Aorta (tissue), 5 donors: ENCODE data around the gene RBM44. TPM values are rescaled to one million over a fixed set of nuclear protein-coding genes. Genes with fewer than 3 reads are reported as not detected.

Experiments
- ATAC-seq: fragments of 200-7000 bp; cut with Tn5 transposase; one replicate; pipeline ENCODE4 v1.9.1; 2022; ENCODE audit warnings: moderate library complexity; ENCODE audit not compliant: low FRiP score
- DNase-seq, 2 donors: peaks; one replicate each; pipeline ENCODE4 v3.0.0-alpha.2; 2020
- H3K27ac ChIP-seq, 2 donors: one replicate each; pipeline ENCODE4 v1.5.1; 2013; ENCODE audit warnings: low read length in 2 of 2, mild to moderate bottlenecking in 2 of 2, moderate library complexity in 2 of 2, control low read depth in 1 of 2, inconsistent platforms in 1 of 2, low read depth in 1 of 2
- H3K27me3 ChIP-seq, 2 donors: one replicate each; pipeline ENCODE4 v1.6.1; 2013; ENCODE audit warnings: control low read depth in 1 of 2, low read length in 1 of 2, mild to moderate bottlenecking in 1 of 2, moderate library complexity in 1 of 2; ENCODE audit not compliant: insufficient read depth in 2 of 2, control insufficient read depth in 1 of 2
- H3K36me3 ChIP-seq, 2 donors: one replicate each; pipeline ENCODE4 v1.6.1; 2013; ENCODE audit warnings: control low read depth in 1 of 2, low read length in 1 of 2, mild to moderate bottlenecking in 1 of 2; ENCODE audit not compliant: insufficient read depth in 2 of 2, control insufficient read depth in 1 of 2
- H3K4me1 ChIP-seq, 2 donors: one replicate each; pipeline ENCODE4 v1.6.1; 2013; ENCODE audit warnings: low read length in 2 of 2, control low read depth in 1 of 2, mild to moderate bottlenecking in 1 of 2, moderate library complexity in 1 of 2; ENCODE audit not compliant: insufficient read depth in 2 of 2, control insufficient read depth in 1 of 2
- H3K4me3 ChIP-seq, 2 donors: one replicate each; pipeline ENCODE4 v1.5.1; 2013; ENCODE audit warnings: low read length in 2 of 2, control low read depth in 1 of 2, mild to moderate bottlenecking in 1 of 2
- H3K9me3 ChIP-seq: one replicate; pipeline ENCODE4 v1.6.1; 2013; ENCODE audit warnings: mild to moderate bottlenecking, low read length; ENCODE audit not compliant: control insufficient read depth
- WGBS, 2 donors: extraction: QIAGEN DNeasy Blood & Tissue Kit; methylation state at CpG; one replicate each; pipeline ENCODE4 v1.1.7; 2013; 5-methylcytosine and 5-hydroxymethylcytosine counted together
- intact Hi-C, 2 donors: fragments of 100-400 bp; cut with DNase I; formaldehyde crosslinking; loops; one replicate each; pipeline versions ENCODE4 v1.14.2 to v1.15.0; 2022
- polyA plus RNA-seq, 2 donors: library from polyadenylated mRNA; stranded (reverse); fragments of 200-250 nt; gene quantifications; one replicate each; pipeline ENCODE4 v1.2.3, GENCODE V29; 2013
- total RNA-seq, 2 donors: library from RNA; stranded (reverse); fragmentation: NEBNext Ultra II Directional; extraction: Animal tissue kit (Norgen Biotek cat#: 25700); gene quantifications; one replicate each; pipeline ENCODE4 v1.2.1, GENCODE V29; 2021
- donor health status: healthy with polysubstance abuse.
- donor health status: Bipolar disorder and iron deficiency.
- donor health status: DM: no; HTN: no; CAD: no.
- donor health status: DM: no; HTN: no; CAD: no.
- donor health status: DM: yes; HTN: yes; CAD: no.

RBM44 gene
- total and polyA plus RNA-seq, 4 donors = 1.4 to 3.2 (median 2.5) TPM; not detected in 1

DNA sequence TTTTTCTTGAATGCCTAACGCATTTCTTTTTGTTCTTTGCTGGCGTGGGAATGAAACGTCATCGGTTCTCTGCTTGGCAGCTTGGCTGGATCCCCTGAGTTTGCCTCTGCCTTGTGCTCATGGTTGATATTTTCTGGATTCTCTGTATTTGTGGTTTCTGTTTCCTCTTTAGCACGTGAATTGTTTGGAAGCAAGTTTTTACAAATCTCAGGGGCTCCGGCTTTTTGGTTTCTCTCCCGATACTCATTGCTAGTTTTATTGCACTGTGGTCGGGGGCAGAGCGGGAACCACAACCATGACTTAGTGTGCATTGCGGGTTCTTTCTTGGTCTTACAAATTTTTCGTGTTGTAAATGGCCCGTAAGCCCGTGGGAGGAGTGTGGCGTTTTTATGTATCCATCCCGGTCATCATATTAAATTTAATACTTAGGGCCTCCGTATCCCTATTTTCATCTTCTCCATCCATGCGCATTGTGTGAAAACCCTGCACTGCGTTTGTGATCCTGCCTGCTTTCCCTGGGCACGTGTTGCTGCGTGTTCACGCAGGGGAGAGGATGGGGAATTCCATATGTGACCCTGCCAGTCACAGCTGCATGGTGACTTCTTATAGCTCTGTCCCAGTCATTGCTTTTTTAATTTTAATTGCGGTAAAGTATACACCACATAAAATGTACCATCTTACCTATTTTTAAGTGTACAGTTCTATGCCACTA is 70.2 kb downstream of the RBM44 start:
- no peak for ATAC-seq
- Histone ChIP-seq H3K36me3 (peaks cover 0 to 2% of the 10 kb centered on the region in 2 donors), H3K27ac (no peak overlapping the region), H3K9me3 (no peaks in the 10 kb centered on the region), H3K4me1 (peaks cover 4 to 9% of the 10 kb centered on the region in 2 donors), H3K27me3 (no peaks in the 10 kb centered on the region), H3K4me3 (no peak overlapping the region)
- intact Hi-C loops = no loop called here
- WGBS, 2 donors = 59 to 62% methylated on average over 22 of the region's 22 CpGs
- DNase-seq = peak in 1 of 2 donors; percentile 34

DNA sequence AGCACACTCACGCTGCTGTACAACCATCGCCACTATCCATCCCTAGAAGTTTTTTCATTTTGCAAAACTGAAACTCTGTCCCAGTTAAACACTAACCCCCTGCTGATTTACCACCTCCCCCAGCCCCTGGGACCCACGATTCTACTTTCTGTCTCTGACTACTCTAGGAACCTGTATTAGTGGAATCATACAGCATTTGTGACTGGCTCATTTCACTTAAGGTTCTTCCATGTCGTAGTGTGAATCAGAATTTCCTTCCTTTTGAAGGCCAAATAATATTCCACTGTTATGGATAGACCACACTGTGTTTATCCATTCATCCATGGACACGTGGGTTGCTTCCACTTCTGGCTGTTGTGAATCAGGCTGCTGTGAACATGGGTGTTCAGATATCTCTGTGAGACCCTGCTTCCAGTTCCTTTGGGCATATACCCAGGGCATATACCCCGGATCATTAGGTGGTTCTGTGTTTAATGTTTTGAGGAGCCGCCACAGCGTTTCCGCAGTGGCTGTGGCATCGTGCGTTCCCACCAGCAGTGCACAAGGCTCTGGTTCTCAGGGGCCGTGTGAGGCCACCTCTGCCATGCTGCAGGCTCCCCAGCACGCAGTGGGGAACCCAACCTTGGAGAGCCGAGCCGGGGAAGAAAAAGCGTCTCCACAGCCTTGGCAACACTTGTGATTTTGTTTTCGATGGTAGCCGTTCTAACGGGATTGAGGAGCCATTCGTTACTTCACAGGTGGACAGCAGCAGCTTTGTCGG is 70.9 kb downstream of the RBM44 start:
- Histone ChIP-seq H3K27me3 (no peaks in the 10 kb centered on the region), H3K9me3 (no peaks in the 10 kb centered on the region), H3K36me3 (peaks cover 0 to 2% of the 10 kb centered on the region in 2 donors), H3K27ac (no peak overlapping the region), H3K4me3 (no peak overlapping the region), H3K4me1 (peaks cover 6 to 9% of the 10 kb centered on the region in 2 donors)
- no peak for ATAC-seq
- WGBS, 2 donors = 94 to 95% methylated on average over 21 of the region's 21 CpGs
- intact Hi-C loops = no loop called here
- peak in 1 of 2 donors; percentile 36 for DNase-seq

DNA sequence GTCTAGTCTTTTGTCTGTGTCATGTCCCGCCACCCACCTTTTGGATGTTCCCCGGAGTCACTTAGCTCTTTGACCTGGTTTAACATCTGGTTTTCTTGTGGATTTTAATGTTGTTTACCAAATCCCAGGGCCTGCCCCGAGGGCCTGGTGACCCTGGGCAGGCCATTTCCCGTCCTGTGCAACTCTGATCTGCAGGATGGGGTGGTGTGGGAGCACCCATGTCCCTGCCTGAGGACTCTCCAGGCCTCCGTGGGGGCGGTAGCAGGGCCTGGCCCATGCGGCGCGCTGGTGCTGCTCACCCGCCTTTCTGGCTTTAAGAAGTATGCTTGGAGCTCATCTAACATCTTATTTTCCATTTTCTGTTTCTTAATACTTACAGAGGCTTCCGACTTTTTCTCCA is 71.5 kb downstream of the RBM44 start:
- Histone ChIP-seq H3K36me3 (peaks cover 0 to 2% of the 10 kb centered on the region in 2 donors), H3K27ac (no peak overlapping the region), H3K4me3 (no peak overlapping the region), H3K9me3 (no peaks in the 10 kb centered on the region), H3K27me3 (no peaks in the 10 kb centered on the region), H3K4me1 (peaks cover 7 to 9% of the 10 kb centered on the region in 2 donors)
- peak in 1 of 2 donors; percentile 42 for DNase-seq
- 85 to 91% methylated on average over 11 of the region's 11 CpGs for WGBS, 2 donors
- no peak for ATAC-seq
- intact Hi-C loops = no loop called here

DNA sequence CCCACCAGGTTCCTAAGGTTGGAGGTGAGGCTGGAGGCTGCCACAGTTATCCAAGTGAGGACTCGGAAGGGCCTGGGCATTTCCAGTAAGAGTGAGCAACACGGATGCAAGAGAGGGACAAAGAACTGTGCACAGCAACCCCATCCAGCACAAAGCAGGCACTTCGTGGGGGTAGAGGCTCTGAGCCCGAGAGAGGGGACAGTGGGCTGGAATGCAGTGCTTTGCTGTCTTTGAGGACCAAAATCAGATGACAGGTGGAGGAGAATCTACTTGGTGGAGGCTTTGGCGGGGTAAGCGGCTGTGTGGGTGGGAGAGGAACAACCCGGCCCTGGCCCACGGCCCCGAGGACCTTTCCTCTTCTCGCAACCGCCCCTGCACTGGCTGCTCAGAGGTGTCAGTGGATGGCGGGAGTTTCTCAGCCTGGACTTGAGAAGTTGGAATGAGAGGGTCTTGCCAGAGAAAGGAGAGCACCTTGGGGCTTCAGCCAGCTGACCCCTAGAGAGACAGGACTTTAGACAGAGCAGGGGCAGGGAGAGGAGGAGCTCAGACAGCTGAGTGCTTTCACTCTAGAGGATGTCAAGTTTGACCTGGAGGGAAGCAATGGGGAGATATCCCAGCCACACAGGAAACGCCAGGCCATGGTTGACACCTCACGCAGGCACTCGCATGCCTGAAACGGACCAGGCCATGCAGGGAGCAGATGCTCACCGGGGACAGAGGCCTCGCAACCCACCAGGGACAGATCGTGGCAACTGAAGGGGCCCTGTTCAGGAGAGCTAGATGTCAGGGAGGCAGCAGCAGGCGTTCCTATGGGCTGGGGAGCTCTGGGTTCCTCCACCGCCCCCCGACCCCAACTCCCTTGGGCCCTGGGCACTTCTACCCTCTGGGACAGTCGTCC is 72.4 kb downstream of the RBM44 start:
- peak in 1 of 2 donors; percentile 59 for DNase-seq
- peak overlapping the region in 1 of 2 donors; percentile 33 for H3K27ac ChIP-seq
- peaks cover 9% of the 10 kb centered on the region in 2 donors for H3K4me1 ChIP-seq
- 74 to 81% methylated on average over 23 of the region's 23 CpGs for WGBS, 2 donors
- H3K27me3 ChIP-seq = no peaks in the 10 kb centered on the region
- H3K9me3 ChIP-seq = no peaks in the 10 kb centered on the region
- no peak overlapping the region for H3K4me3 ChIP-seq
- no peak for ATAC-seq
- peaks cover 0 to 2% of the 10 kb centered on the region in 2 donors for H3K36me3 ChIP-seq
- intact Hi-C loops = no loop called here

DNA sequence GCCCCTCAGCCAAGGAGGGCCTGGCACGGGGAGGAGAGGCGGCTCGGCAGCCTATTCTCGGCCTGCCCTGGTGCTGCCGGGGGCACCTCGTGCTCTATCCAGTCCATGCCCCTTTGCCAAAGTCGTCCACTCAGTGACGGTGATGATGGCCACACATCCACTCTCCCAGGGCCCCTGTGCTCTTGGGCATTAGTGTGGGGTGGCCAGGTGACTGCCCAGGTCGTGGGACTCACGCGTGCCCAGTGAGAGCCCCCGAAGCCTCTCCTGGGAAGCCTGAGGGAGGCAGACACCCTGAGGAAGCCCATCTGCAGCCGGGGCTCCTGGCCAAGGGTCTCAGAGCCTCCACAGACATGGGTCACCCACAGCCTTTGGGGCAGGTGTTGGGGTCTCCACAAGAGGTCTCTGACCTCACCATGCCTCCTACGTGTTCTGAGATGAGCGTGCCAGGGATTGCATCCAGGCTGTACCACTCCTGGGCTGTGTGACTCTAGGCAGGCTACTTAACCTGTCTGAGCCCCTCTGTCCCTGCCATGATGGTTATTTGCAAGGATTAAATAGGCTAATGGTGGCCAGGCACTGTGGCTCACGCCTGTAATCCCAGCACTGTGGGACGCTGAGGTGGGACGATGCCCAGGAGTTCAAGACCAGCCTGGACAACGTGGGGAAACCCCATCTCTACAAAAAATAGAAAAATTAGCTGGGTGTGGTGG is 73.8 kb downstream of the RBM44 start:
- ATAC-seq (no peak), DNase-seq (peak in 1 of 2 donors; percentile 61)
- H3K9me3 ChIP-seq = no peaks in the 10 kb centered on the region
- peak overlapping the region in 1 of 2 donors; percentile 11 for H3K27ac ChIP-seq
- H3K4me1 ChIP-seq = peaks cover 9% of the 10 kb centered on the region in 2 donors
- H3K4me3 ChIP-seq = no peak overlapping the region
- 89 to 94% methylated on average over 19 of the region's 19 CpGs for WGBS, 2 donors
- intact Hi-C loops = no loop called here
- H3K27me3 ChIP-seq = no peaks in the 10 kb centered on the region
- peaks cover 0 to 2% of the 10 kb centered on the region in 2 donors for H3K36me3 ChIP-seq

DNA sequence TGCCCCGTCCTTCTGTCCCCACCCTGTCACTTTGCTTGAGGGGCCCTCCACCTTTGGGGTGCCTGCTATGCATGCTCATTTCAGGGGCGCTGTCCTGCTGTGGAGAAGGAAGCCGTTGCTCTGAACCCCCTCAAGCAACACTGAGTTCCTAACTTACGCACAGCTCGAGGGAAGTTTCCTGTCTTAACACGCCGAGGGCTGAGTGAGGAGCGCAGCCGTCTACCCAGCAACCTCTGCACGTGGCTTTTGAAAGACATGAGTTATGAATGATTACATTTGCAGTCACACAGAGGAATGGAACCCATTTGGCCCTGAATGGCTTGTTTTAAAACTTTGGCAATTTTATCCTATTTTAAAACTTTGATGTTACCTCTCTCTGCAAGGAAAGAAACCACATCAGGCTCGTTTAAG is 74.8 kb downstream of the RBM44 start:
- intact Hi-C loops = no loop called here
- WGBS, 2 donors = 25 to 26% methylated on average over 11 of the region's 11 CpGs
- no peaks in the 10 kb centered on the region for H3K9me3 ChIP-seq
- peaks cover 9% of the 10 kb centered on the region in 2 donors for H3K4me1 ChIP-seq
- no peak overlapping the region for H3K4me3 ChIP-seq
- peak; percentile 48 to 69 for DNase-seq
- no peaks in the 10 kb centered on the region for H3K36me3 ChIP-seq
- H3K27ac ChIP-seq = peak overlapping the region in 1 of 2 donors; percentile 55
- H3K27me3 ChIP-seq = no peaks in the 10 kb centered on the region
- no peak for ATAC-seq

DNA sequence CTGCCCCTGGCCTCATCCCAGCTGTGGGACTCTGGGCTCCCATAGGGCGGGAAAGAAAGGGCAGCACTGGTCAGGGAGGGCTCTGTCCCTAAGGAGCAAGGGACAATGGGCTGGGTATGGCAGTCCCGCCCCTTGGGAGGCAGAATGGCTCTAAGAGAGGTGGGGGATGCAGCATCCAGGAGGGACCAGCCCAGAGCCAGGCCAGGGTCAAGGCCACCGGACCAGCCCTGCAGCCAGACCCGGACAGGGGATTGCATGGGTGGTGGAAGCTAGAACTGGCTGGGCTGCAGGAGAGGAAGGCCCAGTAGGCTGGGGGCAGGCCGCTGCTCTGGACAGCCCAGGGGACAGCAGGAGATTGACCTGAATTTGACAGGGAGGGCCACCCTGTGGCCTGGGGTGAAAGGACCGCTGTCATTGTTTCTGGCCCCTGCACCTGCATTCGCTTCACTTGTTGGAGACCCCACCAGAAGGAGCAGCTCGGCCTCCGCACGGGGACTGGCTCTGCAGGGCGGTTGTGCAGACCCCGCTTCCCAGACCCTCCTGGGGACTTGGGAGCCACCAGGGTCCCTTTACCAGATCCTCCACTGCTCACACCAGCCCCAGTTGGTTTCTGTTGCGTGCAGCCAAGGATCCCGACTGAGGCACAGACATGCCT is 75.4 kb downstream of the RBM44 start:
- intact Hi-C loops = no loop called here
- Histone ChIP-seq H3K4me3 (no peak overlapping the region), H3K27ac (peak overlapping the region in 1 of 2 donors; percentile 85), H3K27me3 (no peaks in the 10 kb centered on the region), H3K9me3 (no peaks in the 10 kb centered on the region), H3K4me1 (peaks cover 9% of the 10 kb centered on the region in 2 donors), H3K36me3 (no peaks in the 10 kb centered on the region)
- DNase-seq (peak; percentile 34 to 67), ATAC-seq (no peak)
- whole genome bisulfite sequencing, 2 donors = 80 to 92% methylated on average over 14 of the region's 14 CpGs
